Hematopoietic multipotent progenitor cell treated with erythropoietin and hydrocortisone succinate and interleukin-3 and kit ligand, for 15 days (in vitro differentiated cells): ENCODE data around the gene ZC3H6.

Experiments used
- DNase-seq: peaks from one replicate; pipeline ENCODE4 v3.0.0-alpha.2; 2015; ENCODE audit warnings: low spot score

Gene ZC3H6

DNA sequence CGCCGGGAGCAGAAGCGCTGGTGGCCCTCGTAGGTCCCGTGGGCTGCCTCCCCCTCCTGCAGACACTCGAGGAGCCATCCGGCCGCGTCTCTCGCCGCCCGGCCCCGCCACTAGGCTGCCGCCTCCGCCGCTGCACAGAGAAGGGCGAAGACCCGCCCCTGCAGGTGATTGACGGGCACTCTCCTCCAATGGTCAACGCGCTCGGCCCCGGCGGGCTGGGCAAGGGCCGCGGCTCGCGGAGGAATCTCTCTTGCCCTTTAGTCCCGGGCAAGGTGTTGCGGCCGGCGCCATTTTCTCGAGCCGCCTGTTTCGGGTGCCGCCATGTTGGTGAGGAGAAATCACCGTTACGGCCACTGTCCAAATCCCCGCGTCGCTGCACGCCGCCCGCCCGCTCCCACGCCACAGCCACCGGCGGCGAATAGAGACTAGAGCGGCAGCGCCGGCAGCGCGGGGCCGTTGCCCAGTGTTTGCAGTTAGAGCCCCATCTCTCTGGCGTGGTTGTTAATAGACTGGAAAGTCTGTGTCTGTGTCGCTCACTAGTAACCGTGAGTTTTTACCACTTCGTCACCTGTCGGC, at the start of gene ZC3H6:
TSS of gene ZC3H6 (plus strand) at position 287 of the 576 bp plus-strand sequence. CDS start 398 bp downstream, outside the sequence.
- DNase-seq: peak; percentile 97

- DNase-seq: peak; percentile 78
Observed at GRCh38 chr2:112229348-112229747, 46.0 kb upstream of the ZC3H6 start.

- DNase-seq: no peak
Observed at GRCh38 chr2:112230371-112230770, 45.0 kb upstream of the ZC3H6 start.

DNA sequence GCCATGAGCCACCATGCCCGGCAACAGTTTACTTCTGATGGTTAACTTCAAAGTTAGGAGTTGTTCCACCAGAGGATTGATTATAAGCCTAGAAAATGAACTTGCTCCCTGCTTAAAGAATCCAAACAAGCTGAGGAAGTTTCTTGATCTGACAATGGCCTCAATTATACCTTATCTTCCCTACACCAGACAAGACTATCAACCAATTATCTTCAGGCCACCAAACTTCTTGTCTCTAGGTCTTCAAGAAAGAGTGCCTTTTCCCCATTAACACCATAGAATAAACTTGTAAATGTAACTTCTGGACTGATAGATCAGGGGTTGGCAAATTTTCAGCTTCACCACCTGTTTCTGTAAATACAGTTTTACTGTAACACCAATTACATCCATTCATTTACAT, 35.5 kb upstream of the ZC3H6 start:
- DNase-seq: no peak

GRCh38 chr2:112242384-112242783, 33.0 kb upstream of the ZC3H6 start:
- no peak for DNase-seq

GRCh38 chr2:112243233-112243632, 32.2 kb upstream of the ZC3H6 start:
- DNase-seq: no peak

DNA sequence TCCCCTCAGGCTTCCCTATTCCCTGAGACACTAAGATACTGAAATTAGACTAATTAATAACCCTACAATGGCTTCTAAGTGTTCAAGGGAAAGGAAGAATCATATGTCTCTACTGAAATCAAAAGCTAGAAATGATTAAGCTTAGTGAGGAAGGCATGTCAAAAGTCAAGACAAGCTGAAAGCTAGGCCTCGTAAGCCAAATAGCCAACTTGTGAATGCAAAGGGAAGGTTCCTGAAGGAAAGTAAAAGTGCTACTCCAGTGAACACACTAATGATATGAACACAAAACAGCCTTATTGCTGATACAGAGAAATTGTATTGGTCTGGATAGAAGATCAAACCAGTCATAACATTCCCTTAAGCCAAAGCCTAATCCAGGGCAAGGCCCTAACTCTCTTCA, 30.5 kb upstream of the ZC3H6 start:
- no peak for DNase-seq

- DNase-seq: no peak
Observed at GRCh38 chr2:112251271-112251670, 24.1 kb upstream of the ZC3H6 start.

DNA sequence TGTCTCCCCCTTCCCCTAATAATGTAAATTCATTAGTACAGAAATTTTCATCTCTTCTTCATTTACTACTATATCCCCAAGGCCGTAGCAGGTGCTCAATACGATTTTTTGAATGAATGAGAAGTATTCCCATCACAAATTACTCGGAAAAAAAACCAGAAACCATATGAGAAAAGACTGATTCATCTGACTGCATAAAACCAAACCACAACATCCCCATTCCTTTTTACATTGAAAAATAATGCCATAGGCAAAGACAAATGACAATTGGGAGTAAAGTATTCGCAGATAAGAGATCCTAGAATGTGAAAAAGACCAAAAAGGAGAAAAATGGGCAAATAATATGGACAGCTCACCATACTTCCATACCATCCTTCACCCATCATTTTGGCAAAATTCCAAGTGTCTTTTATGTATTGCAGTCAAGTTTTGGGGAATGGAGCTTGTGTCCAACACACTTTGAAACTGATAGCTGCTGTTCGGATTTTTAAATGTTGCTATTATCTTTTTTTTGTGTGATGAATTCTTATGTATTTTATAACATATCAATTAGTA, 22.1 kb upstream of the ZC3H6 start:
- no peak for DNase-seq

DNA sequence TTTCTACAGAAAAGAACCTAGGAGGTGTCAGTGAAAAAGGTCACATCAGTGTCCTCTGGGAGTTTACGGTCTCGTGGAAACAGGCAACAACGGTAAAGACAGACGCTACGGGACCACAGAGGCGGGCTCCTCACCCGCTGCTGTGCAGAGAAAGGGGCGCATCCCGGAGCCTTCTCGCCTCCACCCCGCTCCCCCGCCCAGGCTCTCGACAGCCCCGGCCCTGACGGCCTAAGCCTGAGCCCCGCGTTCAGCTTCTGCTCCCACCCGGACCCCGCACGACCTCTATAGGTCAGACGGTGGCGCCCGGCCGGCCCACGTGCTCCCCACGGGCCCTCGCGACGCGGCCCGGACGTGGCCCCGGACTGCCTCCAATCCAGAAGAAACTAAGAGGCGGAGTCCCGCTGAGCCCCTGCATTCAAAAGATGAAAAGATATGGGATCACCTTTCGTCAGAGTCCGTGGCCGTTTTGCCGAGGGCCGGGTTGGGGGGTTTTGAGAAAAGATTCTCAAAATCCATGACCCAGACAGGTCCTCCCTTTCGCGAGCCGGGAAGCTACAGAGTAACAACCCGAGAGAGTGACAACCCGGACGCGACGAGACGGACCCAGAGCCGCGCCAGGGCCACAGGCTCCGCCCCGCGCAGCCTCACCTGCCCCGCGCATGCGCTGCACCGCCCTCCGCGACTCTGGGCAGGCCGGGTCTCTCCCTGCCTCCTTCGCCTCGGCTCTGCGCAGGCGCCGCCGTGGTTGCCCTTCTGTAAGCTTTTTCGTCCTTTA, 20.7 kb upstream of the ZC3H6 start, which contains the start of gene ZC3H8:
TSS of gene ZC3H8 (minus strand) at position 577 of the 775 bp plus-strand sequence. CDS start at position 516, 61 bp downstream.
- DNase-seq: peak; percentile 95

- no peak for DNase-seq
Observed at GRCh38 chr2:112255875-112256274, 19.5 kb upstream of the ZC3H6 start.

DNA sequence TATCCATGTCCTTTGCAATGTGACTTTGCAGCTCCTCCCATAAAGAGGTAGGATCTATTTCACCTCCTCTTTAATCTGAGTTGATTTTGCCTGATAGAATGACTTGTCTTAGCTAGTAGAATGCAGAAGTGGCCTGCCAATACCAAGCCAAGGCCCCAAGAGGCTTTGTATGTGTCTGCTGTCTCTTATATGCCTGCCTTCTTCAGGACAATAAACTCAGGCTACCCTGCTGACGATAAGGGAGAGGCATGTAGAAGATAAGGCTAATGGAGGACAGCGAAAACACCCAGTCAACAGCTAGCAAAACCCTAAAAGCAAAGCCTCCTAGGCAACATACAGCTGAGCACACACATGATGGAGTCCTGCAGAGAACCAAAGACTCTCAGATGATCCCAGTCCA, 18.7 kb upstream of the ZC3H6 start:
- no peak for DNase-seq

DNA sequence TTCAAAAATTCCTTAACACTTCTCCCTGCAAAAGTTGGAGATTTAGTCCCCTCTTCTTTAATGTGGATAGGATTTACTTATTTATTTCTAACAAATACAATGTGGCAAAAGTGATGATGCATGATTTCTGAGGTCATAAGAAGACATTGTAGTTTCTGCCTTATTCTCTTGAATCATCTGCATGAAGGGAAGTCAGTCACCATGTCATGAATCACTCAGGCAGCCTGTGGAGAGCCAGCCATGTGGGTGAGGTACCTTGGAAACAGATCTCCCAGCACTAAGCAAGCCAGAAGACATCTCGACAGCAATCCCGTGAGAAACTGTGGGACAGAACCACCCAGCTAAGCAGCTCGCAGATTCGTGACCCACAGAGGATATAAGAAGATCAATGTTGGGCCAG, 17.8 kb upstream of the ZC3H6 start:
- no peak for DNase-seq

GRCh38 chr2:112259509-112260294, 15.7 kb upstream of the ZC3H6 start:
- peak; percentile 86 for DNase-seq

GRCh38 chr2:112260295-112260625, 15.1 kb upstream of the ZC3H6 start:
- no peak for DNase-seq

GRCh38 chr2:112262876-112263275, 12.5 kb upstream of the ZC3H6 start:
- no peak for DNase-seq

GRCh38 chr2:112268547-112268946, 6.8 kb upstream of the ZC3H6 start:
- DNase-seq: no peak

DNA sequence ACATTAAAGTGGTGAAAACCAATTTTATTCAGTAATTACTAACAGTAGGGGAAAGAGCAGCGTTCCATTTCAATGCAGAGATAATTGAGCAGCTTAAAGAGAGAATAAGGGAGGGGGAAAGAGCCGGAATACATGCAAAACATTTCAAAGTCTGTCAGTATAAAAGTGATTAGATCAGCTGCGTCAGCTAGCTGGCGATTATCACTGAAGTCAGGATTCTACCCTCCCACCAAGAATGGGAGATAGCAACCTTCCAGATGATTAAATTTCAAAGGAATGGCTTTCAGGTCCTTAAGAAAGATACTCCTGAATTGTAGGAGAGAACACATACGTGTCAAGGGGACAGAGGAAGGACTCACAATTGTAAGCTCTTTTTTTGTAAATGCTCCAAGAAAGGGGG, 2.7 kb upstream of the ZC3H6 start:
- no peak for DNase-seq

GRCh38 chr2:112273349-112273748, 2.0 kb upstream of the ZC3H6 start:
- DNase-seq: no peak

DNA sequence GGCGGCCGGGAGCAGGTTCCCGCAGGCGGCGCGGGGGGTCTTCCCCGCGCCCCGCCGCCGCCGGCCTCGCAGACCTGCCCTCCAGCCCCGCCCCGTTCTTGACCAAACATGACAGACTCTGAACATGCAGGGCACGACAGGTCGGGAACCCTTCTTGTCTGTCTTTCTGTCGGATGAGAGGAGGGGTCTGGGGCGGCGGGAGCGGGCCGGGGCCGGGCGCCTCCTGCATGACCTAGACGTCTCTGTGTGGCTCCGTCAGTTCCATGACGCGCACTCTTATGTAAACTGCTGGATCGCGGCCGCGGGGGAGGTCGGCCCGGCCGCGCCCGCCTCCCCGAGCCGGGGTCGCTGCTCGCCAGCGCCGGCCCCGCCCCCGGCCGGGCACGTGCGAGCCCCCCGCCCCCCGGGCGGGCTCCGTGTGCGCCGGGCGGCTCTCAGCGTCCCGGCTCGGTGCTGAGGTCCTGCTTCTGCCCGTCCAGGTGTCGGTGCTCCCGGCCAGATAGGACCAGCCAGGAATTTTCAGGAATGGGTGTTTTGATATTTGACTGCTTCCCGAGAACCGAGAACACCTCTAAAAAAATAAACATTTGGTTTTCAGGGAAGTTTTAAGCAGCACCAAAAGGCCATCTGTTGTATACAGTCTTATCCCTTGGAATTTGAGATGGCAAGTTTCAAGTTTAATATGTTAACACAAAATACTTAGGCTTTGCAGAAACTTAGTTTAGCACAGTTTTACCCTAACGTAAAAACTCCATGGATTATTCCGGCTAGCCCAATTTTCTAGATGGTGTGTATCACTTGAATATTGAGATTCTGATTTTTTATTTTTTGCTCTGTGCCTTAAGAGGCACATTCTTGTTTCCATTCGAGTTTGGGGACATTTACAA, 733 bp downstream of the ZC3H6 start:
- DNase-seq: peak; percentile 67

GRCh38 chr2:112276954-112277353, 1.6 kb downstream of the ZC3H6 start:
- no peak for DNase-seq
